ENCODE measurements around the gene FAM120A.

DNA sequence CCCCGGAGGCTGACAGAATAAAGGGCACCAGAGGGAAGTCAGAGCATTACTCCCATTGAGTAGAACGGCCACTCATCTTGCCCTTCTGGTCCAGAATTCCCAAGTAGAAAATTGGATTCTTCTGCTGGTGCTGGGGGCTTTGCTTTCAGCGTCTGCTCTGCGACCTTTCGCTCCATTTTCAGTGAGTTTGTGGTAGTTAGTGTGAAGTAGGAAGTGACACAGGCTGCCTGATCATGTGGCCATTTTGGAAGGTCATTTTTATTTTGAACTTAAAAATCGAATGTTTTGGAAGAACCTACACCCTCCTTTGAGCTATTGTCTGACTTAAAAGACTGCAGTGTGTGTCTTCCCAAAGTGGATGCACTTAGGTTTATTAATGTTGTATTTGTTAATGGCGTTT lies 58.6 kb downstream of the FAM120A start:
- TF ChIP-seq POLR2A (IDR thresholded peaks at IDR 0.05) (no peak), POLR2AphosphoS5 (IDR thresholded peaks at IDR 0.05) (no peak)
- TF ChIP-seq, protein P1, sequence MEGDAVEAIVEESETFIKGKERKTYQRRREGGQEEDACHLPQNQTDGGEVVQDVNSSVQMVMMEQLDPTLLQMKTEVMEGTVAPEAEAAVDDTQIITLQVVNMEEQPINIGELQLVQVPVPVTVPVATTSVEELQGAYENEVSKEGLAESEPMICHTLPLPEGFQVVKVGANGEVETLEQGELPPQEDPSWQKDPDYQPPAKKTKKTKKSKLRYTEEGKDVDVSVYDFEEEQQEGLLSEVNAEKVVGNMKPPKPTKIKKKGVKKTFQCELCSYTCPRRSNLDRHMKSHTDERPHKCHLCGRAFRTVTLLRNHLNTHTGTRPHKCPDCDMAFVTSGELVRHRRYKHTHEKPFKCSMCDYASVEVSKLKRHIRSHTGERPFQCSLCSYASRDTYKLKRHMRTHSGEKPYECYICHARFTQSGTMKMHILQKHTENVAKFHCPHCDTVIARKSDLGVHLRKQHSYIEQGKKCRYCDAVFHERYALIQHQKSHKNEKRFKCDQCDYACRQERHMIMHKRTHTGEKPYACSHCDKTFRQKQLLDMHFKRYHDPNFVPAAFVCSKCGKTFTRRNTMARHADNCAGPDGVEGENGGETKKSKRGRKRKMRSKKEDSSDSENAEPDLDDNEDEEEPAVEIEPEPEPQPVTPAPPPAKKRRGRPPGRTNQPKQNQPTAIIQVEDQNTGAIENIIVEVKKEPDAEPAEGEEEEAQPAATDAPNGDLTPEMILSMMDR (IDR thresholded peaks at IDR 0.05) = no peak

Data from upper lobe of left lung (tissue), 4 donors.